Adipocyte (in vitro differentiated cells): Measurements from ENCODE around the gene UBXN11.
A peak's percentile ranks its signal among the peaks of the same experiment; 100 is the strongest.

Source experiments
- DNase-seq: peaks from one replicate; pipeline ENCODE4 v3.0.0-alpha.2; 2015; ENCODE audit warnings: low read depth
- H3K27me3 ChIP-seq: replicated peaks from 2 replicates; pipeline ENCODE4 v1.7.0; 2013; ENCODE audit warnings: mild to moderate bottlenecking, low read length, moderate library complexity; ENCODE audit not compliant: control insufficient read depth, insufficient read depth
- H3K36me3 ChIP-seq: 2 replicates; pipeline ENCODE4 v1.7.0; 2013; ENCODE audit warnings: low read length, mild to moderate bottlenecking, moderate library complexity; ENCODE audit not compliant: control insufficient read depth, insufficient read depth, severe bottlenecking
- H3K4me1 ChIP-seq: 2 replicates; pipeline ENCODE4 v1.7.0; 2013; ENCODE audit warnings: mild to moderate bottlenecking, low read length, moderate library complexity; ENCODE audit not compliant: control insufficient read depth, insufficient read depth
- H3K4me3 ChIP-seq: 2 replicates; pipeline ENCODE4 v1.7.0; 2013; ENCODE audit warnings: mild to moderate bottlenecking, low read length, moderate library complexity
- H3K9ac ChIP-seq: 2 replicates; pipeline ENCODE4 v1.7.0; 2013; ENCODE audit warnings: mild to moderate bottlenecking, low read length, moderate library complexity
- H3K9me3 ChIP-seq: 2 replicates; pipeline ENCODE4 v1.7.0; 2013; ENCODE audit warnings: mild to moderate bottlenecking, low read length, moderate library complexity; ENCODE audit not compliant: control insufficient read depth

Gene UBXN11

DNA sequence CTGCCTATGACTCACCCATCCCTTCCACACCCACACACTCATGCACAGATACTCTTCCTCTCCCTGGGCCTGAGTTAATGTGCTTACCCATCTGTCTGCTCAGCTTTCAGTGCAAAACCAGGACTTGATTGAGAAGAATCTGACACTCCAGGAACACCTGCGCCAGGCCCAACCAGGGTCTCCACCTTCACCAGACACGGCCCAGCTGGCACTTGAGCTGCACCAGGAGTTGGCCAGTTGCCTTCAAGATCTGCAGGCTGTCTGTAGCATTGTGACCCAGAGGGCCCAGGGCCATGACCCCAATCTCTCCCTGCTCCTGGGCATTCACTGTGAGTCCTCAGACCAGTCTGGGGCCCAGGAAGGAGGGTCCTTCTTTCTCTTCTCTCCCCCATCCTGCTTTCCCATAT, 30.0 kb downstream of the UBXN11 start:
- Histone ChIP-seq H3K27me3 (no peaks in the 10 kb centered on the region), H3K9me3 (no peaks in the 10 kb centered on the region), H3K36me3 (peaks cover 1% of the 10 kb centered on the region), H3K4me1 (peaks cover 57% of the 10 kb centered on the region), H3K4me3 (no peak overlapping the region), H3K9ac (peak overlapping the region; percentile 93)
- DNase-seq = no peak

DNA sequence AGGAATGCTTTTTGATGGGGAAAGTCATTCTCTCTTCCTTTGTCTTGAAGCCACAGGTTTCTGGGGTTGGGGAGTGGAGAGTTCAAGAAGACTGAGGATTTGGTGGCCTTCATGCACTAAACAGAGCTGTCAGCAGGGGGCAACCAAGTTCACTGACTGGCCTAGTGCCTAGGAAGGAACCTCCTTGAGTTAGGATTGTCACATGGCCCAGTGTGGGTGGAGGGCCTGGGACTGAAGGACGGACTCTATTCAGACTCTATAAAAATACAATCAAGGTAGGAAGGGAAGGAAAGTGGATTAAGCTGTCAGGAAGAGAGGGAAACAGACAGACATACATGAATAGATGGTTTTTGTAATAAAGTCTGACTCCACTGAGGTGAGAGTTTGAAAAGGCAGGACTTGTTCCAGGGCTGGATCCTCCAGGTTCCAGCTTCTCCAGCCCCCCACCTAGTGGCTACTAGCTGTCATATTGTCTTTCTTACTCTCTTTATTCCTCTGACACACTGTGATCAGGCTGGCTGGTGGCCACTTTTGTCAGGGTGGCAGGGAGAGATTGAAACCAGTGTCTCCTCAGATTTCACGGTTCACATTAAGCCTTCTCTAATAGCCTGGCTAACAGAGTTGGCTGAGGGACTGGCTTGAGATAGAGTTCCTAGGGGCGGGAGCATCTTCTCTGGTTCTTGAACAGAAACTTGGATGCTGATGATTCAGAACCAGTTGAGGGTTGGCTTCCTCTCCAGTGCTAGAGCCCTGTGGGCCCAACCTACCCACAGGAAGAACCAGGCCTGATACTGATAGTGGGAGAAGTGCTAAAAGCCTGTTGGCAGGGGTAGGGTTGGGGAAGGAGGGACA, 30.6 kb downstream of the UBXN11 start:
- peaks cover 51% of the 10 kb centered on the region for H3K4me1 ChIP-seq
- DNase-seq = peak; percentile 92
- H3K27me3 ChIP-seq = no peaks in the 10 kb centered on the region
- no peaks in the 10 kb centered on the region for H3K9me3 ChIP-seq
- H3K36me3 ChIP-seq = no peaks in the 10 kb centered on the region
- H3K9ac ChIP-seq = peak overlapping the region; percentile 79
- peak overlapping the region; percentile 45 for H3K4me3 ChIP-seq

DNA sequence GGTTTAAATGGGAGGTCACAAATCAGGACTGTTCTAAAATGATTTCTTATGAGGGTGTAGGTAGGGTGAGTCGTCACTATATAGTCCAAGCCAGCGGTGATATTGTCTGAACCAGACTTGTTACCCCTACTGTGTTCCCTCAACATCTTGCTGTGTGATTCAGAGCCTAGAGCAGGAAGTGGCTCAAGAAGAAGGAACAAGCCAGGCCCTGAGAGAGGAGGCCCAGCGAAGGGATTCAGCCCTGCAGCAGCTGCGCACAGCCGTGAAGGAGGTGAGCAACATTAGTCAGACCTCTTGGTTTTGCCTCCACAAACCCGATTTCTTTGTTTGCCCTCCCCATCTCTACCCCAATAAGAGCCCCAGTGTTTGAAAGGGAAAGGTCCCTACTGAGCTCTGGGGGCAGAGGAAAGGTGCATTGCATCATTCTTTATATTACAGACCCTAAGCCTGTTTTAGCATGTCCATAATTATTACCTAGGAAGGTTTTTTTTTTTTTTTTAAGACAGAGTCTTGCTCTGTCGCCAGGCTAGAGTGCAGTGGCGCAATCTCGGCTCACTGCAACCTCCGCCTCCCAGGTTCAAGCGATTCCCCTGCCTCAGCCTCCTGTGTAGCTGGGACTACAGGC, 31.5 kb downstream of the UBXN11 start:
- Histone ChIP-seq H3K27me3 (no peaks in the 10 kb centered on the region), H3K9ac (peak overlapping the region; percentile 79), H3K4me1 (peaks cover 51% of the 10 kb centered on the region), H3K9me3 (no peaks in the 10 kb centered on the region), H3K4me3 (no peak overlapping the region), H3K36me3 (no peaks in the 10 kb centered on the region)
- peak; percentile 16 for DNase-seq

DNA sequence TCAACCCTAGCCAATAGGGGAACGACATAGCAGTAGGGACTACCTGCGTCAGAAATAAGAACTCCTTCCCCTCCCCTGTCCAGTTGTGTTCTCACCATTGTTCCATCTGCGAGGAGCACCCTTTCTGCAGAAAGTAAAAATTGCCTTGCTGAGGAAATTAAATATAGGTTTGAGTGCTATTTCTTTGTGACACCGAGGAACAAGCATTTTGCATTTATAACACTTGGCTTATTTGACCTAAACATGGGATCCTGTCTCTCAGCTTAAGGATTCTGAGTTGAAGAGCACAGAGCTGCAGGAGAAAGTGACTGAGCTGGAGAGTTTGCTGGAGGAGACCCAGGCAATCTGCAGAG, 37.3 kb downstream of the UBXN11 start:
- H3K9me3 ChIP-seq = peaks cover 15% of the 10 kb centered on the region
- no peak overlapping the region for H3K4me3 ChIP-seq
- H3K4me1 ChIP-seq = no peaks in the 10 kb centered on the region
- peaks cover 10% of the 10 kb centered on the region for H3K36me3 ChIP-seq
- H3K27me3 ChIP-seq = no peaks in the 10 kb centered on the region
- DNase-seq = no peak
- no peak overlapping the region for H3K9ac ChIP-seq

DNA sequence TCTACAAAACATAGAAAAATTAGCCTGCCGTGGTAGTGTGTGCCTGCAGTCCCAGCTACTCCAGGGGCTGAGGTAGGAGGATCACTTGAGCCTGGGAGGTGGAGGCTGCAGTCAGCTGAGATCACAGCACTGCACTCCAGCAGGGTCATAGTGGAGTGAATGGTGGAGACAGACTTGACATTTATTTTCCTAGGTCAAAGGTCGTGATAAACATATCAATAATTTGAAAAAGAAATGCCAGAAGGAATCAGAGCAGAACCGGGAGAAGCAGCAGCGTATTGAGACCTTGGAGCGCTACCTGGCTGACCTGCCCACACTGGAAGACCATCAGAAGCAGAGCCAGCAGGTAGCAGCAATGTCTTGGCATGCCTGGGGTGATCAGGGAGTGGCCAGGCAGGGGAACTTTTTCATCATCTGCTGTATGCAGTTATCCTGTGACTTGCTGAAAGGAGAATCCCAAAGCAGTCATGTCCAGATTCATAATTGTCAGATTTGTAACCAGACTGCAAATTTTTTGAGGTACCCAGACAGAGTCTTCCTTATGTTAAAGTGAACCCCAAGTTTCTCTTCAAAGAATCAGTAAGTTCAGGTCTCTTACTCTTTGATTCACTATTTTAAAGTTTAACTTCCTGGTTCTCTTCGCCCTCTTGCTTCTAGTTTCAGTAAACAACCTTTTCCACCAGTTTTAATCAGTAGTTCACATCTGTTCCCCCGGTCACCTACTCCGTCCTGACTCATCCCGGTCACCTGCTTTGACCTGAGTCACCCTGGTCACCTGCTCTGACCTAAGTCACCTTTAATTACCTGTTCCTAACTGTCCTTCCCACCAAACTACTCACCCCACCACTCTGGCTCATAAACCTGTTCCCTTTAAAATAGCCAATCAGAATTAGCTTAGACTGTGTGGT, 37.9 kb downstream of the UBXN11 start:
- DNase-seq = no peak
- H3K27me3 ChIP-seq = no peaks in the 10 kb centered on the region
- no peak overlapping the region for H3K9ac ChIP-seq
- peaks cover 15% of the 10 kb centered on the region for H3K9me3 ChIP-seq
- H3K4me3 ChIP-seq = no peak overlapping the region
- H3K36me3 ChIP-seq = peaks cover 13% of the 10 kb centered on the region
- no peaks in the 10 kb centered on the region for H3K4me1 ChIP-seq

DNA sequence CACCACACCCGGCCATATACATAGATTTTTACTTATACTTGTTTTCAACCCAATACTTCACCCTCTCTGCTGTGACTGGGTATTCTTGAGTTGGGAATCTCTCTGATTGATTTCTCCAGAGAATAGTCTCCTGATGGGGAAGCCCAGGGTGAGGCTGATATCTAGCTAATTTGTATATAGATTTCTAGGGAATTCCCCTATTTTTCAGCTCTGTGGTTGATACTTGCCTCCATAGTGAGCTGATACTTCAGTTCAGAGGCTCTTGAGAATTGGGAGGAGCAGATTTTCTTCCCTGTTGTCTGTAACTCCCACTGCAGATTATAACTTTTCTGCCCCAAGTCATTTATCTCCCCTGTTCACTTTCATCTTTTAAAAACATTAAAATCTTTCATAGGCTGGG, 41.0 kb downstream of the UBXN11 start:
- Histone ChIP-seq H3K36me3 (peaks cover 19% of the 10 kb centered on the region), H3K27me3 (no peaks in the 10 kb centered on the region), H3K9me3 (peaks cover 15% of the 10 kb centered on the region), H3K4me3 (no peak overlapping the region), H3K4me1 (no peaks in the 10 kb centered on the region), H3K9ac (no peak overlapping the region)
- no peak for DNase-seq

DNA sequence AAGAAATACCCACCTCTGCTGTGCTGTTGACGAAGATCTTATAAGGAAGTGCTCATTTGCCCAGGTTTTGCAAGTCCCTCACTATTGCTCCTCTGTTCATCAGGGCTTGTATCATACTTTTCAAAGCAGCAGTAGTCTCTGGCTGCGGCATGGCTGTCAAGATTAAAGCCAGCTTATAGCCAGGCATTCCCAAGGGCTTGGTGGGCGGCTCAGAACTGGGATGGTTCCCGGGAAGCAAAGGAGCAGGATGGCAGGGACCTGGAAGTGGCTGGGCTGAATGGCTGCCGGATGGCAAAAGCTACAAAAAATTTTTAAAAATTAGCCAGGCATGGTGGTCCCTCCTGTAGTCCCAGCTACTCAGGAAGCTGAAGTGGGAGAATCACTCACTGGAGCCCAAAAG, 43.2 kb downstream of the UBXN11 start:
- peaks cover 2% of the 10 kb centered on the region for H3K9me3 ChIP-seq
- no peaks in the 10 kb centered on the region for H3K4me1 ChIP-seq
- peaks cover 24% of the 10 kb centered on the region for H3K36me3 ChIP-seq
- no peak for DNase-seq
- H3K4me3 ChIP-seq = no peak overlapping the region
- H3K27me3 ChIP-seq = no peaks in the 10 kb centered on the region
- no peak overlapping the region for H3K9ac ChIP-seq

DNA sequence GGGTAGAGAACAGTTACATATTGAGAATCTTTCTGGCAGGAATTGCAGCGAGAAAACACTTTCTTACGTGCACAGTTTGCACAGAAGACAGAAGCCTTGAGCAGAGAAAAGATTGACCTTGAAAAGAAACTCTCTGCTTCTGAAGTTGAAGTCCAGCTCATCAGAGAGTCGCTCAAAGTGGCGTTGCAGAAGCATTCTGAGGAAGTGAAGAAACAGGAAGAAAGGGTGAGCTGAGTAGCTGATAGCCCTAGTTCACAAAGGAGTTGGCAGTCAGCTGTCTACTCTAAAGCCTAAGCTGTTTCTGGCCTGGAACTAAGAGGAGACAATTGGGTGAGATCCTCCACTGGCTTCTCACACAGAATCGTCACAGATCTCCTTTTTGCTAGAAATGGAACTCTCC, 46.9 kb downstream of the UBXN11 start:
- Histone ChIP-seq H3K36me3 (peaks cover 47% of the 10 kb centered on the region), H3K27me3 (no peaks in the 10 kb centered on the region)

DNA sequence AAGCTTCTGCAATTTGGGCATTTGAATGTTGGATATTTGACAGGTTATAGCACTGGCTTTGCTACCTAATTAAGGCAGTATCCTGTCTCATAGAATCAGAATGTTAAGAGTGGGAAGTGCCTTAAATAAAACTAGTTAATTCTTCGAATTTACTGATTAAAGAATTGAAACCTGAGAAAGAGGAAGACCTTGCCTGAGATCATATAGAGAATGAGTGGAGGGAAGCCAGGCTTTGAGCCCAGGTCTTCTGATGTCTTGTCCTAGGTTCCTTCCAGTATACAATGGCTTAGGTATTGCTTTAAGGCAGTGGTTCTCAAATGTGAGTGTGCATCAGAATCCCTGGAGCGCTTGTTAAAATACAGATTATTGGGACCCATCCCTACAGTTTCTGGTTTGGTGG, 47.4 kb downstream of the UBXN11 start:
- DNase-seq = no peak
- Histone ChIP-seq H3K9me3 (no peaks in the 10 kb centered on the region), H3K27me3 (no peaks in the 10 kb centered on the region), H3K36me3 (peaks cover 47% of the 10 kb centered on the region), H3K4me3 (no peak overlapping the region), H3K9ac (no peak overlapping the region), H3K4me1 (no peaks in the 10 kb centered on the region)

More for the DNA sequence above, 46.9 kb downstream of the UBXN11 start:
- H3K9ac ChIP-seq = no peak overlapping the region
- H3K4me3 ChIP-seq = no peak overlapping the region
- H3K9me3 ChIP-seq = no peaks in the 10 kb centered on the region
- H3K4me1 ChIP-seq = no peaks in the 10 kb centered on the region
- DNase-seq = no peak

DNA sequence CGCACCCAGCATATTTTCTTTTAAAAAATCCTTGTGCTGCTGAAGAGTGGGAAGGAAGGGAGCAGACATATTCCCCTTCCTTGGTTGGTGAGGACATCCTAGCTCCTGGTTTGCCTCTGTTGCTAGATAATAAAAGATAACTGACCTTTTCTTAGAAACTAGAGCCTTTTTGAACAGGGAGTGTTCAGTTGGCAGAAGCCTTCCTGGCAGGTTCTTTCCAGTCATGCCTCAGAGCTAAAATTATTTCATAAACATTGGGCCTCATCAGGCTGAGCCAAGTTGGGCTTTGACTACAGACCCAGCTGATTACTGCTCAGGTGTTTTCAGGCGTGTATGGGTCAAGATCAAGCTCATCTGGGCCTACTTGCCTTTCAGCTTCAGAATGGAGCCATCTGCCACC, 49.2 kb downstream of the UBXN11 start:
- Histone ChIP-seq H3K27me3 (no peaks in the 10 kb centered on the region), H3K9me3 (no peaks in the 10 kb centered on the region), H3K4me1 (no peaks in the 10 kb centered on the region), H3K4me3 (no peak overlapping the region), H3K9ac (no peak overlapping the region), H3K36me3 (peaks cover 38% of the 10 kb centered on the region)
- no peak for DNase-seq

DNA sequence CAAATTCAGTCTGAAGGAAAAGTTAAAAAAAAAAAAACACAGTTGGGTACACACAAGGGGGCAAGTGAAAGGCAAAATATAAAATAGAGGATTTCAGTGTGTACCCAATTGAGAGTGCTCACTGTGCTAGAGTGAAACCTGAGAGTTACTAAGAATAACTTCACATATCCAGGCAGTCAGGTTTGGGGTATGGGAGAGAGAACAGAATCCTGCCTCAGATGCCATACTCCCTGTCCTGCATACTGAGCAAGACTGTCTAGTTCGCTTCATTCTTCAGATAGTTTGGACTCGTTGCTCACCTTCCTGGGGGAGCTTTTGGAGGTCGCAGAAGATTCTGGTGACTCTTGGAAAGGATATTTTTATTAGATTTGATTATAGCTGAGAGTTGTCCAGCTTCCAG, 52.0 kb downstream of the UBXN11 start:
- peak; percentile 19 for DNase-seq
- H3K4me1 ChIP-seq = no peaks in the 10 kb centered on the region
- no peaks in the 10 kb centered on the region for H3K27me3 ChIP-seq
- no peak overlapping the region for H3K9ac ChIP-seq
- no peaks in the 10 kb centered on the region for H3K9me3 ChIP-seq
- H3K4me3 ChIP-seq = no peak overlapping the region
- peaks cover 41% of the 10 kb centered on the region for H3K36me3 ChIP-seq
